ENCODE data around the gene SOX9. TPM values are rescaled to one million over a fixed set of nuclear protein-coding genes. Genes with fewer than 3 reads are reported as not detected.

The SOX9 gene
- not detected in 2 replicates for total RNA-seq (2011; cell fraction: chromatin; rRNA removed; ENCODE audit: low replicate concordance)
- total RNA-seq (2011; cell fraction: nucleolus; rRNA removed), result not detected in 2 replicates
- not detected in 2 replicates for total RNA-seq (2011; cell fraction: nucleoplasm; rRNA removed)
- total RNA-seq (2014; rRNA removed) (not detected in 2 replicates), total RNA-seq (2014; rRNA removed; fragmentation: Illumina TruSeq; extraction: Trizol) (not detected in 2 replicates), total RNA-seq (2015; rRNA removed; fragmentation: Illumina TruSeq; extraction: Trizol) (not detected in 2 replicates), total RNA-seq (2021) (0.04 and 0.18 TPM in 2 replicates), polyA plus RNA-seq (2011; rRNA removed) (not detected in 2 replicates), polyA plus RNA-seq (2014; fragmentation: Illumina TruSeq; extraction: Trizol) (not detected in 2 replicates), polyA plus RNA-seq (2014; fragmentation: Nextera tagmentation; extraction: Ambion mirVana) (not detected), polyA plus RNA-seq (2014; rRNA removed) (not detected in 2 replicates), polyA minus RNA-seq (2011; rRNA and poly(A)+ RNA removed) (not detected in 2 replicates), Bru-seq, nascent RNA (percentile 33 among the genes with signal in this experiment), BruChase-seq, experiment 1, labeled RNA remaining after a 2-hour chase (percentile 26 among the genes with signal in this experiment), BruChase-seq, experiment 2, labeled RNA remaining after a 6-hour chase (percentile 30 among the genes with signal in this experiment)
- polyA plus RNA-seq (2011; cell fraction: cytosol; rRNA removed), result not detected in 2 replicates
- not detected in 2 replicates for polyA plus RNA-seq (2011; cell fraction: nucleus; rRNA removed)
- polyA plus RNA-seq (2012), result not detected in 2 replicates
- 0.27 TPM in 1 of 2 replicates, not detected in the other for polyA minus RNA-seq (2011; cell fraction: cytosol; rRNA and poly(A)+ RNA removed)
- polyA minus RNA-seq (2011; cell fraction: nucleus; rRNA and poly(A)+ RNA removed), result not detected in 2 replicates
- long read RNA-seq, experiment 1, result 0 reads
- long read RNA-seq, experiment 2, result 0 reads
- long read RNA-seq, experiment 3, result 0 reads

- no peaks in the 10 kb centered on the region for H3K9me3 ChIP-seq (replicated peaks; ENCODE audit: control insufficient read depth, insufficient read depth, low read depth, low read length)
- TF ChIP-seq FOXO4 (CRISPR knock-in tag; IDR thresholded peaks at IDR 0.05) (no peak), RBM34 (IDR thresholded peaks at IDR 0.05; ENCODE audit: borderline replicate concordance, insufficient read depth, low read length) (no peak), ZFP1 (CRISPR knock-in tag; IDR thresholded peaks at IDR 0.05) (no peak), PURB (CRISPR knock-in tag; IDR thresholded peaks at IDR 0.05; ENCODE audit: low read depth) (no peak)
- DNase-seq (ENCODE audit: extremely low read depth in 1 of 4, low spot score in 3 of 4) (no peak), FAIRE-seq (no peak), ATAC-seq (no peak)
- intact Hi-C loops (cut with micrococcal nuclease) (no loop called here), in situ Hi-C loops (cut with MboI) (no loop called here)
- peaks cover 0 to 22% of the 10 kb centered on the region in 2 experiments; a peak in 2 of 5 replicates for H3K27me3 ChIP-seq (ENCODE audit: control insufficient read depth in 2 of 2, insufficient read depth in 2 of 2, low read length in 2 of 2)
- no peaks in the 10 kb centered on the region for H4K20me1 ChIP-seq (replicated peaks; ENCODE audit: control insufficient read depth, insufficient read depth, low read length)
- no peak within 1 kb of the TSS for H3K27ac ChIP-seq (ENCODE audit: extremely low read depth, low read depth, low read length)
- BruUV-seq (replicated peaks), result no TSS peak
- H3K79me2 ChIP-seq (ENCODE audit: control insufficient read depth, insufficient read depth, low read length), result no peaks in the 10 kb centered on the region
- POLR2A ChIA-PET, result no interaction called here
- no peaks in the 10 kb centered on the region for H3K36me3 ChIP-seq (ENCODE audit: control insufficient read depth, insufficient read depth, low read length)
- H3K4me2 ChIP-seq (ENCODE audit: insufficient read depth, low read length), result no peak within 1 kb of the TSS
- H2AFZ ChIP-seq (ENCODE audit: low read depth, low read length), result no peak within 1 kb of the TSS
- H3K4me3 ChIP-seq, result no peak within 1 kb of the TSS
- H3K9ac ChIP-seq (ENCODE audit: insufficient read depth in 1 of 2, low read depth in 2 of 2, low read length in 2 of 2), result no peak within 1 kb of the TSS
- WGBS (ENCODE audit: insufficient coverage, low coverage, missing lambda C conversion rate), result 27% methylated on average over 13 of the region's 27 CpGs
- H3K4me1 ChIP-seq (replicated peaks in 1 of 2; ENCODE audit: control insufficient read depth in 2 of 2, insufficient read depth in 2 of 2, low read length in 2 of 2), result peaks cover 0 to 5% of the 10 kb centered on the region in 2 experiments; a peak in 1 of 5 replicates
- CTCF ChIA-PET (ENCODE audit: low intra/inter-chr PET ratio), result no interaction called here
- H3K9me1 ChIP-seq (ENCODE audit: control insufficient read depth, insufficient read depth, low read length), result no peaks in the 10 kb centered on the region
Observed at GRCh38 chr17:72120642-72121163, at the start of gene SOX9. TSS of gene SOX9 (plus strand) at chr17:72121020. CDS start at chr17:72121392, 372 bp downstream.

All from K562 (cell line).